Neural progenitor cell (in vitro differentiated cells): ENCODE results near the gene PEX10. TPM values are rescaled to one million over a fixed set of nuclear protein-coding genes. Genes with fewer than 3 reads are reported as not detected.

Source experiments
- DNase-seq: peaks from one replicate; pipeline ENCODE4 v3.0.0-alpha.2; 2016; ENCODE audit warnings: low spot score
- H2AFZ ChIP-seq: fragments of 200-600 bp; sonication (generic); replicated peaks from 2 replicates; pipeline ENCODE4 v1.6.1; 2016; ENCODE audit warnings: antibody characterized with exemption
- H3F3A ChIP-seq: fragments of 200-600 bp; sonication (generic); 2 replicates; pipeline ENCODE4 v1.6.1; 2016; ENCODE audit warnings: antibody characterized with exemption, low read depth
- H3K27ac ChIP-seq: fragments of 200-600 bp; sonication (generic); 2 replicates; pipeline ENCODE4 v1.5.1; 2016; ENCODE audit warnings: mild to moderate bottlenecking
- H3K27me3 ChIP-seq: fragments of 200-600 bp; sonication (generic); 2 replicates; pipeline ENCODE4 v1.6.1; 2016; ENCODE audit warnings: mild to moderate bottlenecking, moderate library complexity
- H3K36me3 ChIP-seq: fragments of 200-600 bp; sonication (generic); 2 replicates; pipeline ENCODE4 v1.5.1; 2016
- H3K4me1 ChIP-seq: fragments of 200-600 bp; sonication (generic); 2 replicates; pipeline ENCODE4 v1.6.1; 2016; ENCODE audit warnings: mixed run types
- H3K4me2 ChIP-seq: fragments of 200-600 bp; sonication (generic); 2 replicates; pipeline ENCODE4 v1.6.1; 2016
- H3K4me3 ChIP-seq: fragments of 200-600 bp; sonication (generic); 2 replicates; pipeline ENCODE4 v1.5.1; 2016
- H3K79me2 ChIP-seq: fragments of 200-600 bp; sonication (generic); 2 replicates; pipeline ENCODE4 v1.6.1; 2016; ENCODE audit warnings: low read depth
- H3K9ac ChIP-seq: fragments of 200-600 bp; sonication (generic); 2 replicates; pipeline ENCODE4 v1.6.1; 2016
- H3K9me3 ChIP-seq: fragments of 200-600 bp; sonication (generic); 2 replicates; pipeline ENCODE4 v1.5.1; 2016; ENCODE audit warnings: low read depth
- H4K20me1 ChIP-seq: fragments of 200-600 bp; sonication (generic); 2 replicates; pipeline ENCODE4 v1.6.1; 2016; ENCODE audit warnings: low read depth
- H3K27ac Mint-ChIP-seq: 3 replicates; pipeline ENCODE4 v1.8.0; 2021; ENCODE audit warnings: mixed read lengths
- H3K27me3 Mint-ChIP-seq: 2 replicates; pipeline ENCODE4 v1.8.0; 2022; ENCODE audit warnings: low read depth, mild to moderate bottlenecking, inconsistent platforms, moderate library complexity, mixed read lengths; ENCODE audit not compliant: insufficient read depth
- H3K36me3 Mint-ChIP-seq: 3 replicates; pipeline ENCODE4 v1.8.0; 2021; ENCODE audit warnings: mixed read lengths
- H3K4me1 Mint-ChIP-seq: 3 replicates; pipeline ENCODE4 v1.8.0; 2021; ENCODE audit warnings: mixed read lengths
- H3K4me3 Mint-ChIP-seq: 3 replicates; pipeline ENCODE4 v1.8.0; 2021; ENCODE audit warnings: mild to moderate bottlenecking, moderate library complexity, mixed read lengths
- H3K9me3 Mint-ChIP-seq: 3 replicates; pipeline ENCODE4 v1.8.0; 2020; ENCODE audit warnings: mixed read lengths
- EZH2 ChIP-seq: fragments of 200-600 bp; sonication (generic); IDR thresholded peaks from 2 replicates; pipeline ENCODE4 v1.6.1; 2017; ENCODE audit warnings: antibody characterized with exemption, mild to moderate bottlenecking, moderate library complexity
- EZH2phosphoT487 ChIP-seq: fragments of 200-600 bp; sonication (generic); IDR thresholded peaks from 2 replicates; pipeline ENCODE4 v1.6.1; 2017; ENCODE audit warnings: antibody characterized with exemption
- total RNA-seq: library from RNA; depleted of rRNA; stranded (reverse); fragments of >200 nt; gene quantifications from 2 replicates; pipeline ENCODE4 v1.2.3, GENCODE V29; 2015; ENCODE audit warnings: low replicate concordance
- TF ChIP-seq, protein P1 (sequence below): fragments of 200-600 bp; sonication (generic); IDR thresholded peaks from 2 replicates; pipeline ENCODE4 v1.5.1; 2017; ENCODE audit warnings: antibody characterized with exemption, mild to moderate bottlenecking

PEX10 gene
- total RNA-seq, 1 donor from 2014 or later: 15.1 TPM

DNA sequence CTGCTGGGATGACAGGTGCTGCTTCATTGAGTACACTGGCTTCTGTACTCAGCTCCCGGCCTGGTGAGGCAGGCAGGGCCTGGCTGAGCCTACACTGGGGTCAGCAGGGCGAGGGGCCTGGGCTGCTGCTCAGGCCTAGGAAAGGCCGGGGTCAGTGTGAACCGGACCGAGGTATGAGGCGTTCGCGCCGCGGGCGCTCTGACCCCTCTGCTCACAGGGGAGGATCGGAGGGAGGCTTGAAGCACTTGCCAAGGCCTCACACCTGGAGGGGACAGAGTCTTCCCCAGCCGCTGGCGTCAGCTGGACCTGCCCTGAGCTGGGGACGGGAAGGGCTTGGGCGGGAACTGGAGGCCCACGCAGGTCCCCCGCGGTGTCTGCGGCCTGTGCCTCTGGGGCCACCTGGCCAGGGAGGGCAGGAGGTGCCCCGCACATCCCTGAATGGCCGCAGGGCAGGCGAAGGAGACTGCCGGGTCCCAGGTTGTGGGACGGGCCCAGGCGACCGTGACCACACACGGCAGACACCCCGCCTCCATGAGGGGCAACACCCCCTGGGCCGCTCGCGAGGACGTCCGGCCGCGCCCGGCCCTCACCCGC is 466 bp downstream of the PEX10 start:
- peaks cover 17% of the 10 kb centered on the region for H3K4me1 Mint-ChIP-seq
- TF ChIP-seq EZH2phosphoT487 (no peak), EZH2 (no peak)
- TF ChIP-seq, protein P1, sequence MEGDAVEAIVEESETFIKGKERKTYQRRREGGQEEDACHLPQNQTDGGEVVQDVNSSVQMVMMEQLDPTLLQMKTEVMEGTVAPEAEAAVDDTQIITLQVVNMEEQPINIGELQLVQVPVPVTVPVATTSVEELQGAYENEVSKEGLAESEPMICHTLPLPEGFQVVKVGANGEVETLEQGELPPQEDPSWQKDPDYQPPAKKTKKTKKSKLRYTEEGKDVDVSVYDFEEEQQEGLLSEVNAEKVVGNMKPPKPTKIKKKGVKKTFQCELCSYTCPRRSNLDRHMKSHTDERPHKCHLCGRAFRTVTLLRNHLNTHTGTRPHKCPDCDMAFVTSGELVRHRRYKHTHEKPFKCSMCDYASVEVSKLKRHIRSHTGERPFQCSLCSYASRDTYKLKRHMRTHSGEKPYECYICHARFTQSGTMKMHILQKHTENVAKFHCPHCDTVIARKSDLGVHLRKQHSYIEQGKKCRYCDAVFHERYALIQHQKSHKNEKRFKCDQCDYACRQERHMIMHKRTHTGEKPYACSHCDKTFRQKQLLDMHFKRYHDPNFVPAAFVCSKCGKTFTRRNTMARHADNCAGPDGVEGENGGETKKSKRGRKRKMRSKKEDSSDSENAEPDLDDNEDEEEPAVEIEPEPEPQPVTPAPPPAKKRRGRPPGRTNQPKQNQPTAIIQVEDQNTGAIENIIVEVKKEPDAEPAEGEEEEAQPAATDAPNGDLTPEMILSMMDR: no peak
- Histone ChIP-seq H4K20me1 (peaks cover 6% of the 10 kb centered on the region), H3K4me2 (peak overlapping the region; percentile 100), H3K79me2 (peaks cover 16% of the 10 kb centered on the region), H3K9me3 (no peaks in the 10 kb centered on the region), H3K9ac (peak overlapping the region; percentile 81), H3K27ac (no peak overlapping the region), H3K4me3 (peak overlapping the region; percentile 97), H3K27me3 (no peaks in the 10 kb centered on the region), H3F3A (peaks cover 8% of the 10 kb centered on the region), H3K4me1 (peaks cover 18% of the 10 kb centered on the region), H2AFZ (peak overlapping the region; percentile 85), H3K36me3 (no peaks in the 10 kb centered on the region)
- H3K27ac Mint-ChIP-seq: no peak overlapping the region
- H3K4me3 Mint-ChIP-seq: peak overlapping the region; percentile 91
- peaks cover 6% of the 10 kb centered on the region for H3K36me3 Mint-ChIP-seq
- H3K27me3 Mint-ChIP-seq: peaks cover 8% of the 10 kb centered on the region
- H3K9me3 Mint-ChIP-seq: no peaks in the 10 kb centered on the region
- DNase-seq: no peak

DNA sequence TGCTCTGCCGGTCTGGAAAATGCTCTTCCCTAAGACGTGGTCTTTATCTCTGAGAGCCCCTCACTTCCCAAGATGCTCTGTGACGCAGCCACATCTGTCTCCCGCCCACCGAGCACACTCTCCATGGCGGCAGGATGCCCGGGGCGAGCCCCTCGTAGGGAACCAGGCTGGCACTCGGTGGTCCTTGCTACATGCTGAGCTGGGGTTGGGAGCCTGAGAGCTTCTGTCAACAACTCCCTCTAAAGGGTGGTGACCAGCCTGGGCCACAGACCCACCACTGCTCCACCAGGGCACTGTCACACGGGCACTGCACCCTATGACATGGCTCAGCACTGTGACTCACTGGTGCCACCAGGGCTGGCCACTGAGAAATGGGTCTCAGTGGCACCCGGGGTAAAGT is 2.6 kb downstream of the PEX10 start:
- no peak overlapping the region for H3K4me3 ChIP-seq
- no peaks in the 10 kb centered on the region for H3K9me3 Mint-ChIP-seq

DNA sequence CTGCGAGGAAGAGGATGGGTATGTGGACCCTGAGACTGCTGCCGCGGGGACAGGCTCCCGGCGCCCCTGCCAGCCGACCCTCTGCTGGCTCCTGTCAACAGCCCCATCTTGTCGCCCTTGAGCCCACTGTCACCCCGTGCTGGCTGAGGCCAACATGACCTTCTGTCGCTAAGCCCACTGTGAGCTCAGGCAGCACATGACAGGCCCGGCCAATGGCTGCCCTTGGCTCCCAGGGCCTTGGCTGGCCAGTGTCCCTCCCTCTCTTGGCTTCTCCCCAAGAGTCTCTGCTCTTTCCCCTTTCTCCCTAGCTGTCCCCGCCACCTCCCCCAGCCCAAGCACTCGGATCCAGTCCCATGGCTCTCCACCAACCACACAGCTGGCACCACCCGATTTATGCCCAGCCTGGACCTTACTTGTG is 3.5 kb downstream of the PEX10 start:
- H3F3A ChIP-seq: peaks cover 12% of the 10 kb centered on the region
- peaks cover 8% of the 10 kb centered on the region for H3K36me3 Mint-ChIP-seq
- H3K9ac ChIP-seq: no peak overlapping the region
- H3K27ac ChIP-seq: no peak overlapping the region
- no peaks in the 10 kb centered on the region for H3K36me3 ChIP-seq
- H3K79me2 ChIP-seq: peaks cover 16% of the 10 kb centered on the region
- H3K9me3 ChIP-seq: no peaks in the 10 kb centered on the region
- peaks cover 5% of the 10 kb centered on the region for H3K4me1 Mint-ChIP-seq
- no peak overlapping the region for H2AFZ ChIP-seq
- peaks cover 6% of the 10 kb centered on the region for H4K20me1 ChIP-seq
- H3K4me2 ChIP-seq: no peak overlapping the region
- H3K4me3 Mint-ChIP-seq: peak overlapping the region; percentile 55
- H3K27me3 Mint-ChIP-seq: peaks cover 6% of the 10 kb centered on the region
- DNase-seq: no peak
- no peak overlapping the region for H3K4me3 ChIP-seq
- peak overlapping the region; percentile 57 for H3K27ac Mint-ChIP-seq
- TF ChIP-seq, protein P1: no peak
- TF ChIP-seq EZH2 (no peak), EZH2phosphoT487 (no peak)
- H3K4me1 ChIP-seq: peaks cover 11% of the 10 kb centered on the region
- H3K9me3 Mint-ChIP-seq: no peaks in the 10 kb centered on the region
- H3K27me3 ChIP-seq: no peaks in the 10 kb centered on the region

More for the DNA sequence above, 2.6 kb downstream of the PEX10 start:
- Histone ChIP-seq H3K36me3 (no peaks in the 10 kb centered on the region), H3K27ac (no peak overlapping the region), H3K27me3 (no peaks in the 10 kb centered on the region), H2AFZ (no peak overlapping the region), H3K79me2 (peaks cover 16% of the 10 kb centered on the region), H3K9me3 (no peaks in the 10 kb centered on the region), H3K4me2 (no peak overlapping the region), H3K9ac (no peak overlapping the region), H3F3A (peaks cover 8% of the 10 kb centered on the region), H3K4me1 (peaks cover 18% of the 10 kb centered on the region), H4K20me1 (peaks cover 6% of the 10 kb centered on the region)
- H3K4me1 Mint-ChIP-seq: peaks cover 13% of the 10 kb centered on the region
- TF ChIP-seq EZH2phosphoT487 (no peak), EZH2 (no peak)
- TF ChIP-seq, protein P1: no peak
- peaks cover 8% of the 10 kb centered on the region for H3K27me3 Mint-ChIP-seq
- peaks cover 8% of the 10 kb centered on the region for H3K36me3 Mint-ChIP-seq
- H3K27ac Mint-ChIP-seq: no peak overlapping the region
- DNase-seq: no peak
- H3K4me3 Mint-ChIP-seq: no peak overlapping the region
